DOHH2 (cell line): ENCODE data around the gene PITPNC1.

Source experiments
- H3F3A ChIP-seq: fragments of 200-600 bp; sonication (generic), shearing (Covaris generic); 2 replicates; pipeline ENCODE4 v1.6.0; 2016; ENCODE audit warnings: antibody characterized with exemption, mild to moderate bottlenecking; ENCODE audit not compliant: control insufficient read depth, insufficient read depth
- H3K27ac ChIP-seq: fragments of 200-600 bp; sonication (generic); 2 replicates; pipeline ENCODE4 v1.5.1; 2014; ENCODE audit warnings: low read depth, mild to moderate bottlenecking, low read length, moderate library complexity
- H3K27me3 ChIP-seq: fragments of 200-600 bp; sonication (generic); 2 replicates; pipeline ENCODE4 v1.6.1; 2014; ENCODE audit warnings: mild to moderate bottlenecking, low read length, mixed read lengths; ENCODE audit not compliant: control insufficient read depth
- H3K36me3 ChIP-seq: fragments of 200-600 bp; sonication (generic); 2 replicates; pipeline ENCODE4 v1.6.1; 2014; ENCODE audit warnings: mild to moderate bottlenecking, low read length, moderate library complexity, mixed read lengths; ENCODE audit not compliant: control insufficient read depth
- H3K4me1 ChIP-seq: fragments of 200-600 bp; sonication (generic); 2 replicates; pipeline ENCODE4 v1.6.1; 2014; ENCODE audit warnings: mild to moderate bottlenecking, low read length, mixed read lengths; ENCODE audit not compliant: control insufficient read depth
- H3K4me2 ChIP-seq: fragments of 200-600 bp; sonication (generic); 2 replicates; pipeline ENCODE4 v1.6.0; 2014; ENCODE audit warnings: mild to moderate bottlenecking, low read length, moderate library complexity
- H3K4me3 ChIP-seq: fragments of 200-600 bp; sonication (generic); 2 replicates; pipeline ENCODE4 v1.5.1; 2014; ENCODE audit warnings: mild to moderate bottlenecking, low read length, mixed read lengths
- H3K79me2 ChIP-seq: fragments of 200-600 bp; sonication (generic); 2 replicates; pipeline ENCODE4 v1.6.1; 2014; ENCODE audit warnings: mild to moderate bottlenecking, low read length, mixed read lengths; ENCODE audit not compliant: control insufficient read depth
- H3K9me2 ChIP-seq: fragments of 200-600 bp; sonication (generic); replicated peaks from 2 replicates; pipeline ENCODE4 v1.6.1; 2014; ENCODE audit warnings: mild to moderate bottlenecking, low read length, mixed read lengths; ENCODE audit not compliant: control insufficient read depth
- H3K9me3 ChIP-seq: fragments of 200-600 bp; sonication (generic); 2 replicates; pipeline ENCODE4 v1.6.1; 2014; ENCODE audit warnings: antibody characterized with exemption, low read length, mixed read lengths; ENCODE audit not compliant: control insufficient read depth, insufficient read depth
- H4K20me1 ChIP-seq: fragments of 200-600 bp; sonication (generic); 2 replicates; pipeline ENCODE4 v1.6.0; 2014; ENCODE audit warnings: low read depth, mild to moderate bottlenecking, antibody characterized with exemption, low read length, moderate library complexity; ENCODE audit not compliant: control insufficient read depth, insufficient read depth
- EZH2phosphoT487 ChIP-seq: fragments of 200-600 bp; sonication (generic); IDR thresholded peaks from 2 replicates; pipeline ENCODE4 v1.6.1; 2017; ENCODE audit warnings: borderline replicate concordance, mild to moderate bottlenecking, antibody characterized with exemption, low read length, moderate library complexity, mixed read lengths
- TF ChIP-seq, protein P1 (sequence below): fragments of 200-600 bp; sonication (generic); IDR thresholded peaks from one replicate; pipeline ENCODE4 v1.5.1; 2014; ENCODE audit warnings: antibody characterized with exemption, mild to moderate bottlenecking, low read depth, low read length; ENCODE audit not compliant: poor library complexity, severe bottlenecking

Gene PITPNC1

DNA sequence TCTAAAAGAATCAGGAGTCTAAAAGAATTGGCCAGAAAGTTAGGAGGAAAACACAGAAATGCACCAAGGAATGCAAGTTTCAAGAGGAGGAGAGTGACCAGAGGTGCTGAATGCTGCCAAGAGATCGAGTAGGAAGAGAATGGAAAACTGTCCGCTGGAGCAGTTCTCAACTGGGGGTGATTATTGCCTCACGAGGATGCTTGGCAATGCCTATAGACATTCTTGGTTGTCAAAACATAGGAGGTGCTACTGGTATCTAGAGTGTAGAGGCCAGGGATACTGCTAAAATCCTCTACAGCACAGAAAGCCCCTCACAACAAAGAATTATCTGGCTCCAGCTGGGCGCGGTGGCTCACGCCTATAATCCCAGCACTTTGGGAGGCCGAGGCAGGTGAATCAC lies 258.6 kb downstream of the PITPNC1 start:
- H3K9me3 ChIP-seq: no peaks in the 10 kb centered on the region
- no peaks in the 10 kb centered on the region for H3K27me3 ChIP-seq
- H3K36me3 ChIP-seq: no peaks in the 10 kb centered on the region
- H3K4me2 ChIP-seq: no peak overlapping the region
- H3K9me2 ChIP-seq: no peaks in the 10 kb centered on the region
- H4K20me1 ChIP-seq: no peaks in the 10 kb centered on the region
- H3K27ac ChIP-seq: no peak overlapping the region
- H3K79me2 ChIP-seq: no peaks in the 10 kb centered on the region
- TF ChIP-seq, protein P1, sequence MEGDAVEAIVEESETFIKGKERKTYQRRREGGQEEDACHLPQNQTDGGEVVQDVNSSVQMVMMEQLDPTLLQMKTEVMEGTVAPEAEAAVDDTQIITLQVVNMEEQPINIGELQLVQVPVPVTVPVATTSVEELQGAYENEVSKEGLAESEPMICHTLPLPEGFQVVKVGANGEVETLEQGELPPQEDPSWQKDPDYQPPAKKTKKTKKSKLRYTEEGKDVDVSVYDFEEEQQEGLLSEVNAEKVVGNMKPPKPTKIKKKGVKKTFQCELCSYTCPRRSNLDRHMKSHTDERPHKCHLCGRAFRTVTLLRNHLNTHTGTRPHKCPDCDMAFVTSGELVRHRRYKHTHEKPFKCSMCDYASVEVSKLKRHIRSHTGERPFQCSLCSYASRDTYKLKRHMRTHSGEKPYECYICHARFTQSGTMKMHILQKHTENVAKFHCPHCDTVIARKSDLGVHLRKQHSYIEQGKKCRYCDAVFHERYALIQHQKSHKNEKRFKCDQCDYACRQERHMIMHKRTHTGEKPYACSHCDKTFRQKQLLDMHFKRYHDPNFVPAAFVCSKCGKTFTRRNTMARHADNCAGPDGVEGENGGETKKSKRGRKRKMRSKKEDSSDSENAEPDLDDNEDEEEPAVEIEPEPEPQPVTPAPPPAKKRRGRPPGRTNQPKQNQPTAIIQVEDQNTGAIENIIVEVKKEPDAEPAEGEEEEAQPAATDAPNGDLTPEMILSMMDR: no peak
- TF ChIP-seq EZH2phosphoT487: no peak
- H3K4me3 ChIP-seq: no peak overlapping the region
- no peaks in the 10 kb centered on the region for H3F3A ChIP-seq
- H3K4me1 ChIP-seq: no peaks in the 10 kb centered on the region

DNA sequence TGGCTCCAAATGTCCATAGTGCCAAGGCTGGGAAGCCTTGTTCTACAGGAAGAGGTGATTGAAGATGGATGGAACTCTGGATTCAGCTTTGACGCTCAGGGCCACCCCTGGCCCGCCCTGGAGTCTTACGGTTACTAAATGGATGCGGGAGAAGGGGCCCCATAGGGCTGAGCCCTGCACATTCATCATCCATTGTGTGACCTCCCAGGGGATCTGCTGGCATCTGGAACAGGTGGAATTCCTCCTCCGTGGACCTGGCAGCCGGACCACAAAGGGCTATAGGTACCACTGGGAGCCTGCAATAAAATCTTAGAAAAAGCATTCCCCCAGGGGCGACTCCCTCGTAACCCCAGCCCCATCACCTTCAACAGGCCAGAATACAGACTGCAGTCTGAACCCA lies 259.2 kb downstream of the PITPNC1 start:
- Histone ChIP-seq H3F3A (no peaks in the 10 kb centered on the region), H3K4me3 (no peak overlapping the region), H3K4me1 (no peaks in the 10 kb centered on the region)

DNA sequence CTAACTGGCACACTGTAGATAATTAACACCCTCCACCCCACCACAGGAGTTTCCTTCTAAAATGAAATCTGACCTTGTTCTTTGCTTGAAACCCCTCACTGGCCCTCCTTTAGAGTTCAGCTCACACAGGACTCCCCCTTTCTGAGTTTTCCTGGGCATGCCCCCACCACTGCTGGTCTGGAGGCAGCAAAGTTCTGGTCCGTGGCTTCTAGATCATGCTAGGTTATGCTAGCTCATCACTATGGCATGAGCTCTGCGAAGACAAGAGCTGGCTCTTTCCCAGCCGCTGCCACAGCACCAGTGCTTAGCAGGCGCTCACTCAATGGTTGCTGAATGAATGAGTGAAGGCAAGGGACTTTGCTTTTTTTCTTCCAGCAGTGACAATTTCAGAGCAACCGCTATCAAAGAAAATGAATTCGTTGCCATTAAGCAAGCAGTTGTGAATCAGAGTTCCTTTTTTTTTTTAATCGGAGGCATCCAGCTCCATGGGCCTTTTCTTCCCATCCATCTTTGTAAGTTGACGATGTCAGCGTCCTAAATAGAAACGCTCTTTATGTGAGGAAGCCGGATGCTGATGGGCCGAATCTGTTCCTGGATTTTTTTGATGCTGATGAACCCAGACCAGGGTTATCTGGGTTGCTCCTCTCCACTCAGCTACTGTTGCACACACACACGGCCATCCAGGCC lies 259.9 kb downstream of the PITPNC1 start:
- no peaks in the 10 kb centered on the region for H3K27me3 ChIP-seq
- TF ChIP-seq EZH2phosphoT487: no peak
- TF ChIP-seq, protein P1: no peak
- H3K4me2 ChIP-seq: no peak overlapping the region
- no peaks in the 10 kb centered on the region for H3F3A ChIP-seq
- H3K36me3 ChIP-seq: no peaks in the 10 kb centered on the region
- H3K27ac ChIP-seq: no peak overlapping the region
- no peaks in the 10 kb centered on the region for H3K79me2 ChIP-seq
- no peaks in the 10 kb centered on the region for H3K9me2 ChIP-seq
- no peaks in the 10 kb centered on the region for H3K4me1 ChIP-seq
- no peaks in the 10 kb centered on the region for H4K20me1 ChIP-seq
- H3K4me3 ChIP-seq: no peak overlapping the region
- H3K9me3 ChIP-seq: no peaks in the 10 kb centered on the region

More for the DNA sequence above, 259.2 kb downstream of the PITPNC1 start:
- Histone ChIP-seq H4K20me1 (no peaks in the 10 kb centered on the region), H3K4me2 (no peak overlapping the region), H3K36me3 (no peaks in the 10 kb centered on the region), H3K27ac (no peak overlapping the region), H3K9me3 (no peaks in the 10 kb centered on the region), H3K27me3 (no peaks in the 10 kb centered on the region), H3K9me2 (no peaks in the 10 kb centered on the region), H3K79me2 (no peaks in the 10 kb centered on the region)
- TF ChIP-seq, protein P1: no peak
- no peak for TF ChIP-seq EZH2phosphoT487
